Nucleus accumbens (tissue), 56 donors: ENCODE data around the gene PITPNB.

ENCODE experiments used
- DNase-seq, 56 donors: peaks; one replicate each; lab custom pipeline; 2025; lab: John Stamatoyannopoulos, UW

The PITPNB gene

GRCh38 chr22:27836181-27836580, 82.9 kb downstream of the PITPNB start:
- no peak for DNase-seq

- no peak for DNase-seq
Measured at GRCh38 chr22:27835446-27835845, 83.6 kb downstream of the PITPNB start.

- DNase-seq, result no peak
Measured at GRCh38 chr22:27834364-27835185, 84.5 kb downstream of the PITPNB start.

GRCh38 chr22:27833803-27834202, 85.3 kb downstream of the PITPNB start:
- no peak for DNase-seq

GRCh38 chr22:27832606-27833005, 86.5 kb downstream of the PITPNB start:
- no peak for DNase-seq

DNA sequence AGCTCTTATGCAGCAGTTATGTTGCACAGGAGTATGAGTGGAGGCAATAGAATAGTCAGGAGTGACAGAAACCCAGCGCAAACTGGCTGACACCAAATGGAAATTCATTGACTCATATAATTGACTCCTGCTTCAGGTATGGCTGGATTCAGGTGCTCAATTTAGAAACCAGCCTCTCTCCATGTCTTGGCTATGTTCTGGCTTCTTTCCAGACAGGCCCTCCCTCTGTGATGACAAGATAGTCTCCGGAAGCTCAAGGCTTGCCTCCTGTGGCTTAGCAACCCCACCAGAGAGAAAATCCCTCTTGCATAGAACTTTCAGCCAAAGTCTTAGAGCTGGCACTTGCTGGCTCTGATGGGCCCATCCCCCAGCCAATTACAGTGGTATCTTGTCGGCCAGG, 89.4 kb downstream of the PITPNB start:
- no peak for DNase-seq

DNA sequence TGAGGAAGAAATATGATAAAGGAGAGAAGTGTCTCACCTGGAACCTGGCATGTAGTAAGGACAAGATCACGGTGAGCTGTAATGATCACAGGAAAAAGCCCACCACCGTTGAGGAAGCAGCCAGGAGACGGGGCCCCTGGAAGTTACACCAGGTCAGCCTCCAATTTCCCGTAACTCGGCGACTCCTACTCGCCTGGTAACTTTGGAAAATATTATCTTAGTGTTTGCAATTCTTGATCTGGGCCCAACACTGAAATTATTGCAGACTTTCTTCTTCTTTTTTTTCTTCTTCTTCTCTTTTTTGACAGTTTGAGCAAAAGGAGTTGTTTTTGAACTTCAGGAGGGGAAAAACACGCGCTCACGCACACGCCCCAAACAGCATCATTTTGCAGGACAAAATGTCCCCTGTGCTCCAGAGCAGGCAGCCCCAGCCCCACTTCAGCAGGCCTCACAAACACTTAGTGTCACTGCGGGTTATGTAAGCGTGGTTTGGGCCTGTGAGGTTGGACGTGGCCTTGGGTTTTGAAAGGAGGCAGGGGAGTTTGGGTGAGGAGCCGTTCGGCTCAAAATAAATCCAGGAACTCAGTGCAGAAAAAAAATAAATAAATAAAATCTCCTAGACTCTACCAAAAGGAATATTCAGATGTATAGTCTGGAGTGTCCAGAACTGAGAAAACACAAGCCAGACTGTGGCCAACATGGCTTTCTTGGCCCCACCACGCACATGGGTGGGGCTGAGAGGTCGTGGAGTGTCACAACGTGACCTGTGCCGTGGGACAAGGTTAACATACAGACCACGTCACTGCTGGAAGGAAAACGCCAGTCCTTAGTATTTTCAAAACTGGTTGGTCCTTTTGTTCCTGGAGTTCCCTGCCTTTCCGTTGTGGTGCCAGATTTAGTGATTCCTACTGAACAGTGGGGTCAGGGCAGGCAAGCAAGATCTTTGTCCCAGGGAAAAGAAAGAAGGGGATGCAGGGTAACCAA, 91.2 kb downstream of the PITPNB start:
- DNase-seq, result no peak

DNA sequence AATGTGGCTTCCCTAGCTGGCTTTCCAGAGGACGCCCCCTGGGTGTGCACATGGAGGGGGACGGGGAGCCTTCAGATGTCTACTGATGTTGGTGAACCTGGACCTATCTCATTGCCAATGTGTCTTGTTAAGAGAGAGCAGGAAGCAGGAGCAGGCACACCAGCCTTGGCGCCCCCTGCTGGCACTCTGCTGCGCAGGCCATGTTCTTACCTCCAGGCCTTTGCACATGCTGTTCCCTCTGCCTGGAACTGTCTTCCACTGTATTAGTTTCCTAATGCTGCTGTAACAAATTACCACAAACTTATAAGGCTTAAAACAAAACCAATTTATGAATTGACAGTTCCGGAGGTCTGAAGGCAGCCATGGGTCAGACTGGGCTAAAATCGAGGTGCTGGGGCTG, 93.9 kb downstream of the PITPNB start:
- no peak for DNase-seq

DNA sequence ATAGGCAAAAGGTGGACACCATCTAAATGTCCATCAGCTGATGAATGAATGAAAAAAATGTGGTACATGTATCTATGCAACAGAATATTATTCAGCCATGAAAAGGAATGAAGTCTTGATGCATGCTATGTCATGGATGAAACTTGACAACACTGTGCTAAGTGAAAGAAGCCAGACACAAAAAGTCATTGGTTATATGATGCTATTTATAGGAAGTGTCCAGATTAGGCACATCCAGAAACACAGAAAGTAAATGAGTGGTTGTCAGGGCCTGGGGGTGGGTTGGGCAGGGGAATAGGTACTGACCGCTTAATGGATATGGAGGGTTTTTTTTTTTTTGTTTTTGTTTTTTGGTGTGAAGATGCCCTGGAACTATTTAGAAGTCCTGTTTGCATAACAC, 95.8 kb downstream of the PITPNB start:
- DNase-seq, result no peak

DNA sequence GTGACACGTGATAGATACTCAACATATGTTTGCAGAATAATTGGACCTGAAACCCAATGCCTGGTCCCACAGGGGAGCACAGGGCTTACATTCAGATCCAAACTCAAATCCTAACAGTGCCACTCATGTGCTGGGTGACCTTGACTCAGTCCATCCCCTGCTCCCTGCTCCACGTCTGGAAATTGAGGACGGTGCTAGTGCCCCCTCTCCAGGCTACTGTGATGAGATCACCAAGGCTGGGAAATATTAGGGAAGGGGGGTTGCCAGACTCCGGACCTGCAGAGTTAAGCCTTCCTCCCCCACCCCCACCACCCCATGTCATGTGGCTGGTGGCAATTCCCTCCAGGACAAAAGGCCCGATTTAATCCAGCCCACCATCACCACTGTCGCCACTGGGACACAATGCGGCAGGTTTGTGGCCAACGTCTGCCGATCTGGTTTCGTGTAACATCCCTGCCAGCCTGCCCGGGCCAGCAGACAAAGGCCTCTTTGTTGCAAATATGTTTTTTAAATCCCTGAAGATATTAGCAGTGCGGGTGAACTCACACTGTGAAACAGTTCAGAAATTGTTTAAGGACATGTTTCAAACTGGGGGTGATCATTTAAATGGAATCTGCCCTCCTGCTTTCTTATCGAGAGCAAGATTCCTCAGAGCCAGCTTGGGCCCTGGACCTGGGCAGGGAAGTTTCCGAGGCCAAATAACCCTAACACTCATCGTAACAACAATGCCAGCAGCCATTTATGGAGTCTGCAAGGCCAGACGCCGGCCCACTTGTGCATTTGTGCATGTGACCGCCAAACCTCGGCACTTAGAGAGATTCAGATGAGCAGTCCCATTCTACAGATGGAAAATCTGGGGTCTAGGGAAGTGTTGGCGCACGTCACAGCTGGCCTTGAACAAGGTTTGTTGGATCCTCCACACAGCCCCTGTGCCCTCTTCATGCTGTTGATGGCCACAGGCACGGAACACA, 97.9 kb downstream of the PITPNB start:
- peak in 9 of 56 donors; percentile 6 to 53 (median 25) for DNase-seq

- no peak for DNase-seq
Measured at GRCh38 chr22:27816552-27816951, 102.5 kb downstream of the PITPNB start.

GRCh38 chr22:27815826-27816530, 103.1 kb downstream of the PITPNB start:
- DNase-seq, result no peak

GRCh38 chr22:27814993-27815392, 104.1 kb downstream of the PITPNB start:
- DNase-seq, result no peak

- no peak for DNase-seq
Measured at GRCh38 chr22:27811778-27812177, 107.3 kb downstream of the PITPNB start.

DNA sequence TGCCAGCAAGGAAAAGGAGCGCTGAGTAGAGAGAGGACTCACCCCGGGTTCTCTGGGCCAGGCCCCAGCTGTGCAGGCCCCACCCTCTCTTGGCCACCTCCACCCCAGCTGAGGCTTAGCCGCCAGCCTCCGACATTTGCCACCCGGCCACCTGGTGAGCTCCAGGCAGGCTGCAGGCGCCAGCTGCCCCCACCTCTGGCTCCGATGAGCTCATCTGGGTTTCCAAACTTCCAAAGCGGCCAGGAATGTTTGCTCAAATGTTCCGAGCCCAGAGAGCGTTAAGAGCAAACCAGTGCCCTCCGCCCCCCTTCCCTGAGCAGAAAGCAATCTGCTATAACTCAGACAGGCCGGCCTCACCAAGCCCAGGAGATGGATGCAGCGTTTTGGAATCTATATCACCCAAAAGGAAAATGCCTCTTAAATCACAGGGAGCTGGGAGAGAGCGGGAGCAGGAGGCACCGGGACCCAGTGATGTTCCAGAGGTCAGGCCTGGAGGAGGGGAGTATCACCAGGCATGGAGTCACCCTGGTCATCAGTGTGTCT, 108.4 kb downstream of the PITPNB start:
- peak in 1 of 56 donors; percentile 42 for DNase-seq

DNA sequence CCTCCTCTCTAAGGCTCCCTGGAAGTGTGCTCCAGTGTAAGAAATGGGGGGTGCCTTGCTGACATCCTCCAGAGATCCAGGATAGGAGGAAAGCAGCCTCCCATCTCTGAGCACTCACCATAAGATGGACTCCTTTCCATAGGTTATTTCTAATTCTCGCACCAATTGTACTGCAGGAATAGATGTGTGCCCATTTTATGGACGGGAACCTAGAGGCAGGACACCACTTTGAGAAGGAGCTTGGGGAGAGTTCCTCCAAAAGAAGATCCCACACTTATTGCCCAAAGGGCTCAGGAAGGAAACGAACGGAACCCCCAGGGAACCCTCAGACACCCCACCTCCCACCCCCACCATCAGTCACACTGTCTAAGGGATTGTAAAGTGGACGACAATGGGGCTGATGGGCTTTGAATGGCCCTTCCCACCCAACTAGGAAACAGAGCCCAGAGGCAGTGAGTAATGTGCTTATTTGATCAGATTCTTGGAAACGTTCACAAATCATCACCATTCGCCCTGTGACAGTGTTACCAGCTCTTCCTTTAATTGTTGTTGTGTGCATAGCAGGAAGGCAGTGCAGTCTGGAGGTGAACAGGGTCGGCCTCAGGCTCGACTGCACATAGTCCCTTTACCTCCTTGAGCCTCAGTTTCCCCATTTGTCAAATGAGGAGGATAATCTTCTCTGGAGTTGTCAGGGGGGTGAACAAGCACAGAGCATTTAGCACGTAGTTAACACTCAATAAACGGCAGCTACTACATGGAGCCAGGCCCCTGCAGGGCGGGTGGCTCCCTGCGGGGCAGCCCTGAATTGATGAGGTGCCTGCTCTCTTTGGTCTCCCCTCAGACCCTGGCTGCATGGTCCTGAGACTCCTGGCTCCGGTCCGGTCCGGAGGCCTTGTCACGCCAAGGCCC, 109.1 kb downstream of the PITPNB start:
- no peak for DNase-seq

- no peak for DNase-seq
Measured at GRCh38 chr22:27809226-27809603, 109.8 kb downstream of the PITPNB start.
